Activated naive CD8-positive, alpha-beta T cell treated with anti-CD3 and anti-CD28 coated beads, Interleukin-2, amount 50 U/mL, for 24 hours (primary cell): ENCODE data around the gene APOBEC3B.

ENCODE experiments used
- ATAC-seq: fragments of 150-1000 bp; cut with Tn5 transposase; one replicate; pipeline ENCODE4 v1.10.0; 2021
- DNase-seq: peaks from one replicate; pipeline ENCODE4 v3.0.0; 2021
- H3K27ac Mint-ChIP-seq: one replicate; pipeline ENCODE4 v1.8.0; 2021; ENCODE audit warnings: mild to moderate bottlenecking, mixed read lengths
- H3K27me3 Mint-ChIP-seq: one replicate; pipeline ENCODE4 v1.8.0; 2021; ENCODE audit warnings: mixed read lengths
- H3K36me3 Mint-ChIP-seq: one replicate; pipeline ENCODE4 v1.8.0; 2021; ENCODE audit warnings: low read depth, mixed read lengths
- H3K4me1 Mint-ChIP-seq: one replicate; pipeline ENCODE4 v1.8.0; 2021; ENCODE audit warnings: mixed read lengths
- H3K4me3 Mint-ChIP-seq: one replicate; pipeline ENCODE4 v1.8.0; 2021; ENCODE audit warnings: mild to moderate bottlenecking, moderate library complexity, mixed read lengths
- H3K9me3 Mint-ChIP-seq: one replicate; pipeline ENCODE4 v1.8.0; 2021; ENCODE audit warnings: mixed read lengths

Gene APOBEC3B

DNA sequence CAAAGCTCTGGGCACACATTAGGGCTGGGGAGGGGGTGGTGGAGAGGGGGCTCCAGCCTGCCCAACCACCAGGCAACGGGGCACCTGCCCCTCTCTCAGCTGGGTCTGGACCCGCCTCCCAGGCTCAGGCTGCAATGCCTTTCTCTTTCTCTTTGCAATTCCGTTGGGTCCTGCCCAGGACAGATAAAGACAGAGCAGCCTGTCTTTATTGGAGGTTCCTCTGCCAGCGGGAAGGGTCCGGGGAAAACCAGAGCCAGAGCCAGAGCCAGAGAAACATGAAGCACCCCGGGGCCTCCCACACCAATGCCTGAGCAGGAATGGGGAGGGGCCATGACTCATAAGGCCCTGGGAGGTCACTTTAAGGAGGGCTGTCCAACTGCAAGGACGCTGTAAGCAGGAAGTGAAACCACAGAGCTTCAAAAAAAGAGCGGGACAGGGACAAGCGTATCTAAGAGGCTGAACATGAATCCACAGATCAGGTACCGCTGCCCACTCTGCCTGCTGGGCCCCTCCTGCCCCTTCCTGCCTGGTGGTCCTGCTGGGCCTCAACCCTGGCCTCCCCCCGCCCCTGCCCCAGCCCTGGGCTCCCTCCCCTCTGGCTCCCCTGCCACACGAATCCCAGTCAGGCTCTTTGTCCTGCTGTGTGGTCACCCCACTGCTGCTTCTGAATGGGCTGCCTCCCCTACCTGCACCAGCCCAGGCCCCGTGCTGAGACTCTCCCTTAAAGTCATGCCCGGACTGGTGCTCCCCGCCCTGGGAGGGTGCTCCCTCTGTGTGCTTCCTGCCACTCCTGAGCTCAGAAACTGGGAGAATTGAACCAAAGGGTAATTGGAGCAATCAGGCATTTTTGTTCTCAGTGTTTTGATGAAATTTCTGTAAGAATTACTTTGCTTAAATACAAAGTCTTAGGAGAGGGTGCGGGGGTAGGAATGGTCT, at the start of gene APOBEC3B:
Gene APOBEC3B, plus strand, starts transcription at position 356 of the 936 bp plus-strand sequence. Its CDS starts 107 bp downstream, at position 463.
- peaks cover 3% of the 10 kb centered on the region for H3K36me3 Mint-ChIP-seq
- peak; percentile 67 for ATAC-seq
- DNase-seq = peak; percentile 53
- peak within 1 kb of the TSS; percentile 62 for H3K27ac Mint-ChIP-seq
- peak within 1 kb of the TSS; percentile 64 for H3K4me3 Mint-ChIP-seq
- H3K4me1 Mint-ChIP-seq = peaks cover 46% of the 10 kb centered on the region
- H3K9me3 Mint-ChIP-seq = peaks cover 4% of the 10 kb centered on the region
- H3K27me3 Mint-ChIP-seq = no peaks in the 10 kb centered on the region

DNA sequence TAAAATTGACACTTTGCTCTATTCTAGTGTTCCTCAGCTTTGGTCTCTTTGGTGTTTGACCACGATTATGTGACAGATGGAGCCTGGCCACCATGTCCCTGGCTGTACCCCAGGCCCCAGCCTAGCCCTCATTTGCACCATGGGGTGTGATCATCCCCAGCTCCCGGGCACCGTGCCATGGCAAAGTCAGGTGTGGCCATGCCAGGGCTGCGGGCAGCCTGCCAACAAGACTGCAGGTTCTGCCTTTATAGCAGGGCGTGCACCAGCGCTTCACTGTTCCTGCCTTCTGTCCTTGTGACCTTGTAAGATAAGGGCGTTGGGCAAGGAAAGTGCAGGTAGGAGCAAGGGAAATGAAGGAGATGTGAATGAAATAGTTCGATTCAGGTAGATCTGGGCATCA, 47.1 kb upstream of the APOBEC3B start:
- no peak overlapping the region for H3K27ac Mint-ChIP-seq
- peaks cover 33% of the 10 kb centered on the region for H3K27me3 Mint-ChIP-seq
- DNase-seq (no peak), ATAC-seq (no peak)
- no peaks in the 10 kb centered on the region for H3K9me3 Mint-ChIP-seq
- no peaks in the 10 kb centered on the region for H3K36me3 Mint-ChIP-seq
- no peak overlapping the region for H3K4me3 Mint-ChIP-seq
- peaks cover 2% of the 10 kb centered on the region for H3K4me1 Mint-ChIP-seq

- peaks cover 30% of the 10 kb centered on the region for H3K27me3 Mint-ChIP-seq
- no peaks in the 10 kb centered on the region for H3K36me3 Mint-ChIP-seq
- H3K4me1 Mint-ChIP-seq = peaks cover 5% of the 10 kb centered on the region
- no peak for DNase-seq
- no peak overlapping the region for H3K4me3 Mint-ChIP-seq
- no peak overlapping the region for H3K27ac Mint-ChIP-seq
- no peak for ATAC-seq
- H3K9me3 Mint-ChIP-seq = no peaks in the 10 kb centered on the region
Measured at GRCh38 chr22:38935616-38936015, 46.5 kb upstream of the APOBEC3B start.

DNA sequence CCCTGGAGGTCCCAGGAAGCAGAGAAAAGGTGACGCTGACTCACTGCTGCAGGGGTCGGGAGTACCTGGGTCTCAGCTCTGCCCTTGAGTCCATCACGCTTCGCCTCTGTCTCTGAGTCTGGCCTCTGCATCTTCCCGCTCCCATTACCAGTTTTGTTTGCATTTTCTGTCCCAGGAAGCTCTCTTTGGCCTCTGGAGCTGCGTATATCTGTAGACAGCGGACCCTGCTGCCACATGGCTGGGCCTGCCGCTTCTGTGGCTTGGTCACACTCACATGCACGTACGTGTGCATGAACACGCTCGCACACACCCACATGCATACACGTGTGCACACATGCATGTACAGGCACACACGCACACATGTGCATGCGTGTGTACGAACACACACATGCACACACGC, 45.6 kb upstream of the APOBEC3B start:
- ATAC-seq (no peak), DNase-seq (no peak)
- H3K27ac Mint-ChIP-seq = no peak overlapping the region
- no peak overlapping the region for H3K4me3 Mint-ChIP-seq
- H3K36me3 Mint-ChIP-seq = no peaks in the 10 kb centered on the region
- no peaks in the 10 kb centered on the region for H3K9me3 Mint-ChIP-seq
- H3K4me1 Mint-ChIP-seq = peaks cover 14% of the 10 kb centered on the region
- peaks cover 27% of the 10 kb centered on the region for H3K27me3 Mint-ChIP-seq

DNA sequence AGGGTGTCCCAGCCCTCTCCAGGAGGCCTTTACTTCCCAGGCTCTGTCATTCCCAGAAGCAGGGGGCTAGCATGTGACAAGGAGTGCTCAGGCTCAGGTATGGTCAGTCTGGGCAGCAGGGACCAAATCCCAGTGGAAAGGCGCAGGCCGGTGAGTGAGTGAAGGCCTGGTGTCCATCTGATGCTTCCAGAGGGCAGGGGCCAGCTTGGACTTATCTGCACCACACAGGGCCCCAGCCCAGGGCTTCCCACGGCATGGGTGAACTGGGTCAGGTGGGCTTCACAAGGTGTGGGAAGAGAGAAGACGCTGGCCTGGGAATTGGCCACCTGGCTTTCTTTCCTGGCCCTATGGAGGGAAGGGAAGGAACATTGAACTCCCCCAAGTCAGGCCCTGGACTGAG, 45.1 kb upstream of the APOBEC3B start:
- H3K27me3 Mint-ChIP-seq = peaks cover 27% of the 10 kb centered on the region
- no peak overlapping the region for H3K4me3 Mint-ChIP-seq
- H3K9me3 Mint-ChIP-seq = no peaks in the 10 kb centered on the region
- H3K4me1 Mint-ChIP-seq = peaks cover 19% of the 10 kb centered on the region
- no peak for DNase-seq
- ATAC-seq = no peak
- H3K27ac Mint-ChIP-seq = no peak overlapping the region
- H3K36me3 Mint-ChIP-seq = no peaks in the 10 kb centered on the region

DNA sequence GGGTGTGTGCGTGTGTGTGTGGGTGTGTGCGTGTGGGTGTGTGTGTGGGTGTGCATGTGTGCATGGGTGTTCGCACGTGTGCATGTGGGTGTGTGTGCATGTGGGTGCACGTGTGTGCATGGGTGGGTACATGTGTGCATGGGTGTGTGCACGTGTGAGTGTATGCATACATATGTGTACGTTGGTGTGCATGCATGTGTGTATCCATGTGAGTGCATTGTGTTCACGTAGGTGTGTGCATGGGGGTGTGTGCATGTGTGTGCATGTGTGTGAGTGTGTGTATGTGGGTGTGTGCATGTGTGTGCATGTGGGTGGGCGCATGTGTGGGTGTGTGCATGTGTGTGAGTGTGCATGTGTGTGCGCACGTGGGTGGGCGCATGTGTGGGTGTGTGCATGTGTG, 44.6 kb upstream of the APOBEC3B start:
- no peak for DNase-seq
- ATAC-seq = no peak
- Mint-ChIP-seq H3K4me1 (peaks cover 24% of the 10 kb centered on the region), H3K36me3 (no peaks in the 10 kb centered on the region), H3K4me3 (no peak overlapping the region), H3K27me3 (peaks cover 27% of the 10 kb centered on the region), H3K27ac (no peak overlapping the region), H3K9me3 (no peaks in the 10 kb centered on the region)

GRCh38 chr22:38938221-38938620, 43.9 kb upstream of the APOBEC3B start:
- H3K4me3 Mint-ChIP-seq = no peak overlapping the region
- H3K9me3 Mint-ChIP-seq = no peaks in the 10 kb centered on the region
- H3K36me3 Mint-ChIP-seq = no peaks in the 10 kb centered on the region
- DNase-seq = no peak
- peaks cover 31% of the 10 kb centered on the region for H3K4me1 Mint-ChIP-seq
- no peak for ATAC-seq
- peaks cover 31% of the 10 kb centered on the region for H3K27me3 Mint-ChIP-seq
- no peak overlapping the region for H3K27ac Mint-ChIP-seq

- Mint-ChIP-seq H3K9me3 (no peaks in the 10 kb centered on the region), H3K4me3 (no peak overlapping the region), H3K36me3 (no peaks in the 10 kb centered on the region), H3K27ac (no peak overlapping the region), H3K27me3 (peaks cover 36% of the 10 kb centered on the region), H3K4me1 (peaks cover 36% of the 10 kb centered on the region)
- no peak for ATAC-seq
- DNase-seq = no peak
Measured at GRCh38 chr22:38938925-38939324, 43.2 kb upstream of the APOBEC3B start.

- H3K36me3 Mint-ChIP-seq = no peaks in the 10 kb centered on the region
- ATAC-seq = peak; percentile 9
- peaks cover 51% of the 10 kb centered on the region for H3K27me3 Mint-ChIP-seq
- peak overlapping the region; percentile 84 for H3K27ac Mint-ChIP-seq
- H3K4me1 Mint-ChIP-seq = peaks cover 36% of the 10 kb centered on the region
- no peak for DNase-seq
- no peaks in the 10 kb centered on the region for H3K9me3 Mint-ChIP-seq
- H3K4me3 Mint-ChIP-seq = peak overlapping the region; percentile 58
Measured at GRCh38 chr22:38940811-38941384, 41.2 kb upstream of the APOBEC3B start.

DNA sequence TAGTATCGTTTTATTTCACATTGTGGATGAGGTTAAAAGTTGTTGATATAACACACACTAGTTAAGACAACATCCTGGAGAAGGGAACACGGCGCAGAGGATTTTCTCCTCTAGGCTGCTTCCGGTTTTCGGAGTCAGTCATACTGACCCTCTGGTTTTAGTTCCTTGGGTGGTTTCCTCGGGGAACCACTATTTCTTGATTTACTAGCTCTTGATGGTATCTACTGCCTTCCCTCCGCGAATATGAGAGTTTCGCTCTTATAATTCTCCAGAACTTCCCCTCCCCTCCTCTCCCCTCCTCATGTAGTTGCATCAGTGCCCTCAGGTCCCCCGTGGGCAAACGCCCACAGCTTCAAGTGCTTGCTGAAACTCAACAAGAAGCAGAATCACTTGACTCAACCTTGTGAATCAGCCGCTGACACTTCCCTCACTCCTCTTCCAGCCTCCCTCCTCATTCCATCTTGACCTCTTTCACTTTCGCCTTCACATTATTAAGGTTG, 40.6 kb upstream of the APOBEC3B start:
- H3K9me3 Mint-ChIP-seq = no peaks in the 10 kb centered on the region
- DNase-seq (peak; percentile 72), ATAC-seq (peak; percentile 92)
- peaks cover 40% of the 10 kb centered on the region for H3K4me1 Mint-ChIP-seq
- H3K27me3 Mint-ChIP-seq = peaks cover 55% of the 10 kb centered on the region
- peak overlapping the region; percentile 84 for H3K27ac Mint-ChIP-seq
- peak overlapping the region; percentile 58 for H3K4me3 Mint-ChIP-seq
- no peaks in the 10 kb centered on the region for H3K36me3 Mint-ChIP-seq

DNA sequence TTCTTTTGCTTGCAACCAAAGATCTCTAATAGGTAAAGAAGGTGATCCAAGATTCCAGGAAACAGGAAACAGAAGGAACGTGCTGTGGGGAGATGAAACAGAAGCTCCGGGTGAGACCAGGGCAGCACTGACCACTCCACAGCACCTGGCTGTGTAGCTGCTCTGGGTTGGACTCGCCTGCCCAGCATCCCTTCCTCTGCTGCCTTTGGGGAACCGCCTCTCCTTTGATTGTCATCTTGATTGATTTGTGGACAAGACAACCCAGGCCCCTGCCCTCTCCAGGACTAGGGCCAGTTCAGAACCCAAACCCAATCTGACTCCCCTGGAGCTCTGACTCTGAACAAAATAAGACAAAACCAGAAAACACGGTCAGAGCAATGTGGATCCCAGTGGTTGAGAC, 39.4 kb upstream of the APOBEC3B start:
- no peak for DNase-seq
- Mint-ChIP-seq H3K27me3 (peaks cover 59% of the 10 kb centered on the region), H3K4me3 (no peak overlapping the region), H3K4me1 (peaks cover 49% of the 10 kb centered on the region), H3K36me3 (no peaks in the 10 kb centered on the region), H3K9me3 (no peaks in the 10 kb centered on the region), H3K27ac (peak overlapping the region; percentile 84)
- ATAC-seq = no peak

DNA sequence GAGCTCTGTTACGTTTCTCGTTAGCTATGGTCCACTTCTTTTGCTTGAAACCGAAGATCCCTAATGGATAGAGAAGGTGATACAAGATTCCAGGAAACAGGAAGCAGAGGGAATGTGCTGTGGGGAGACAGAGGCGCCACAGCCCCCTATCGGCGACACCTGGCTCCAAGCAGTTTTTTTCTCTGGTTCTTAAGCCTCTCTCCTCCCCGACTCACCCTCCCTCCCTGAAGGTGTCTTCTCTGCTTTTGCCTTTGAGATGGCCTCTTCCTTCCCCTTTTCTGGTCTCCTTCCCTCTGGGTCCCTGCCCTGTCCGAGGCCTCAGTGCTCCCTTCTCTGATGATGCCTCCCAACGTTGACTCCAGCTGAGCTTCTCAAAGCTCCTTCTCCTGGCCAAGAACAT, 38.9 kb upstream of the APOBEC3B start:
- no peak for DNase-seq
- Mint-ChIP-seq H3K4me1 (peaks cover 54% of the 10 kb centered on the region), H3K27ac (peak overlapping the region; percentile 40), H3K36me3 (no peaks in the 10 kb centered on the region), H3K27me3 (peaks cover 57% of the 10 kb centered on the region), H3K4me3 (no peak overlapping the region), H3K9me3 (no peaks in the 10 kb centered on the region)
- no peak for ATAC-seq

DNA sequence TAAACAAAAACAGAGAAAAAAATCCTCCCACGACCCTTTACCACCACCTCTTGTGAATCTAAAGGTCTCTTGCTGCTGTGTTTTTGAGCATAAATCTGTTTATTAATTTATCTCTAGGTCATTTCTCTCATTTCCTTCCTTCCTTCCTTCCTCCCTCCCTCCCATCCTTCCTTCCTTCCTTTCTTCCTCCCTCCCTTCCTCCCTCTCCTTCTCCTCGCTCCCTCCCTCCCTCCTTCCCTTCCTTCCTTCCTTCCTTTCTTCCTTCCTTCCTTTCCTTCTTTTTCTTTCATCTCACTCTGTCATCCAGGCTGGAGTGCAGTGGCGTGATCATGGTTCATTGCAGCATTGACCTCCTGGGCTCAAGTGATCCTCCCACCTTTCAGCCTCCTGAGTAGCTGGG, 38.3 kb upstream of the APOBEC3B start:
- no peak for ATAC-seq
- Mint-ChIP-seq H3K4me1 (peaks cover 54% of the 10 kb centered on the region), H3K4me3 (no peak overlapping the region), H3K27me3 (peaks cover 55% of the 10 kb centered on the region), H3K27ac (no peak overlapping the region), H3K9me3 (no peaks in the 10 kb centered on the region), H3K36me3 (no peaks in the 10 kb centered on the region)
- no peak for DNase-seq

GRCh38 chr22:38944653-38945052, 37.5 kb upstream of the APOBEC3B start:
- DNase-seq = no peak
- Mint-ChIP-seq H3K27ac (no peak overlapping the region), H3K36me3 (no peaks in the 10 kb centered on the region), H3K4me3 (no peak overlapping the region), H3K27me3 (peaks cover 51% of the 10 kb centered on the region), H3K9me3 (no peaks in the 10 kb centered on the region), H3K4me1 (peaks cover 54% of the 10 kb centered on the region)
- ATAC-seq = no peak
